ENCODE measurements around the gene KIAA1614.

Gene KIAA1614

GRCh38 chr1:180931529-180931928, 18.8 kb downstream of the KIAA1614 start:
- Histone ChIP-seq H3K27me3 (ENCODE audit: control insufficient read depth in 5 of 5, insufficient read depth in 4 of 5, low read length in 5 of 5) (no peaks in the 10 kb centered on the region), H3K9ac (ENCODE audit: low read length in 5 of 5) (no peak overlapping the region), H3K9me3 (ENCODE audit: control insufficient read depth in 5 of 5, low read length in 5 of 5) (no peaks in the 10 kb centered on the region), H3K27ac (ENCODE audit: low read depth, low read length) (peak overlapping the region; percentile 23), H3K4me3 (ENCODE audit: low read depth in 1 of 5, low read length in 5 of 5) (no peak overlapping the region), H3K36me3 (ENCODE audit: control insufficient read depth in 5 of 5, insufficient read depth in 5 of 5, low read length in 5 of 5) (peaks cover 0 to 38% (median 25%) of the 10 kb centered on the region in 5 donors), H3K4me1 (ENCODE audit: control insufficient read depth in 5 of 5, insufficient read depth in 5 of 5, low read length in 5 of 5) (peaks cover 5 to 33% (median 30%) of the 10 kb centered on the region in 5 donors)

- H3K27ac ChIP-seq (ENCODE audit: low read depth, low read length), result peak overlapping the region; percentile 23
- H3K4me3 ChIP-seq (ENCODE audit: low read depth in 1 of 5, low read length in 5 of 5), result no peak overlapping the region
- peaks cover 0 to 47% (median 33%) of the 10 kb centered on the region in 5 donors for H3K36me3 ChIP-seq (ENCODE audit: control insufficient read depth in 5 of 5, insufficient read depth in 5 of 5, low read length in 5 of 5)
- peak overlapping the region in 1 of 5 donors; percentile 38 for H3K9ac ChIP-seq (ENCODE audit: low read length in 5 of 5)
- H3K4me1 ChIP-seq (ENCODE audit: control insufficient read depth in 5 of 5, insufficient read depth in 5 of 5, low read length in 5 of 5), result peaks cover 2 to 26% (median 23%) of the 10 kb centered on the region in 5 donors
- no peaks in the 10 kb centered on the region for H3K27me3 ChIP-seq (ENCODE audit: control insufficient read depth in 5 of 5, insufficient read depth in 4 of 5, low read length in 5 of 5)
- H3K9me3 ChIP-seq (ENCODE audit: control insufficient read depth in 5 of 5, low read length in 5 of 5), result no peaks in the 10 kb centered on the region
Measured at GRCh38 chr1:180932378-180932777, 19.7 kb downstream of the KIAA1614 start.

- no peaks in the 10 kb centered on the region for H3K9me3 ChIP-seq (ENCODE audit: control insufficient read depth in 5 of 5, low read length in 5 of 5)
- H3K27ac ChIP-seq (ENCODE audit: low read depth, low read length), result no peak overlapping the region
- peaks cover 0 to 49% (median 34%) of the 10 kb centered on the region in 5 donors for H3K36me3 ChIP-seq (ENCODE audit: control insufficient read depth in 5 of 5, insufficient read depth in 5 of 5, low read length in 5 of 5)
- H3K9ac ChIP-seq (ENCODE audit: low read length in 5 of 5), result peak overlapping the region in 1 of 5 donors; percentile 11
- H3K4me3 ChIP-seq (ENCODE audit: low read depth in 1 of 5, low read length in 5 of 5), result no peak overlapping the region
- peaks cover 2 to 26% (median 23%) of the 10 kb centered on the region in 5 donors for H3K4me1 ChIP-seq (ENCODE audit: control insufficient read depth in 5 of 5, insufficient read depth in 5 of 5, low read length in 5 of 5)
- H3K27me3 ChIP-seq (ENCODE audit: control insufficient read depth in 5 of 5, insufficient read depth in 4 of 5, low read length in 5 of 5), result no peaks in the 10 kb centered on the region
Measured at GRCh38 chr1:180933141-180933540, 20.4 kb downstream of the KIAA1614 start.

GRCh38 chr1:180934563-180934962, 21.9 kb downstream of the KIAA1614 start:
- Histone ChIP-seq H3K9me3 (ENCODE audit: control insufficient read depth in 5 of 5, low read length in 5 of 5) (no peaks in the 10 kb centered on the region), H3K4me1 (ENCODE audit: control insufficient read depth in 5 of 5, insufficient read depth in 5 of 5, low read length in 5 of 5) (peaks cover 2 to 26% (median 23%) of the 10 kb centered on the region in 5 donors), H3K9ac (ENCODE audit: low read length in 5 of 5) (no peak overlapping the region), H3K4me3 (ENCODE audit: low read depth in 1 of 5, low read length in 5 of 5) (no peak overlapping the region), H3K36me3 (ENCODE audit: control insufficient read depth in 5 of 5, insufficient read depth in 5 of 5, low read length in 5 of 5) (peaks cover 0 to 45% (median 28%) of the 10 kb centered on the region in 5 donors), H3K27me3 (ENCODE audit: control insufficient read depth in 5 of 5, insufficient read depth in 4 of 5, low read length in 5 of 5) (no peaks in the 10 kb centered on the region), H3K27ac (ENCODE audit: low read depth, low read length) (no peak overlapping the region)

- no peaks in the 10 kb centered on the region for H3K27me3 ChIP-seq (ENCODE audit: control insufficient read depth in 5 of 5, insufficient read depth in 4 of 5, low read length in 5 of 5)
- H3K27ac ChIP-seq (ENCODE audit: low read depth, low read length), result no peak overlapping the region
- no peak overlapping the region for H3K4me3 ChIP-seq (ENCODE audit: low read depth in 1 of 5, low read length in 5 of 5)
- H3K36me3 ChIP-seq (ENCODE audit: control insufficient read depth in 5 of 5, insufficient read depth in 5 of 5, low read length in 5 of 5), result peaks cover 0 to 41% (median 23%) of the 10 kb centered on the region in 5 donors
- no peaks in the 10 kb centered on the region for H3K9me3 ChIP-seq (ENCODE audit: control insufficient read depth in 5 of 5, low read length in 5 of 5)
- H3K4me1 ChIP-seq (ENCODE audit: control insufficient read depth in 5 of 5, insufficient read depth in 5 of 5, low read length in 5 of 5), result peaks cover 2 to 26% (median 23%) of the 10 kb centered on the region in 5 donors
- H3K9ac ChIP-seq (ENCODE audit: low read length in 5 of 5), result no peak overlapping the region
Measured at GRCh38 chr1:180935326-180936109, 22.8 kb downstream of the KIAA1614 start.

- Histone ChIP-seq H3K4me3 (ENCODE audit: low read depth in 1 of 5, low read length in 5 of 5) (no peak overlapping the region), H3K9ac (ENCODE audit: low read length in 5 of 5) (no peak overlapping the region), H3K36me3 (ENCODE audit: control insufficient read depth in 5 of 5, insufficient read depth in 5 of 5, low read length in 5 of 5) (peaks cover 0 to 42% (median 25%) of the 10 kb centered on the region in 5 donors), H3K27ac (ENCODE audit: low read depth, low read length) (no peak overlapping the region), H3K27me3 (ENCODE audit: control insufficient read depth in 5 of 5, insufficient read depth in 4 of 5, low read length in 5 of 5) (no peaks in the 10 kb centered on the region), H3K4me1 (ENCODE audit: control insufficient read depth in 5 of 5, insufficient read depth in 5 of 5, low read length in 5 of 5) (peaks cover 2 to 19% (median 17%) of the 10 kb centered on the region in 5 donors), H3K9me3 (ENCODE audit: control insufficient read depth in 5 of 5, low read length in 5 of 5) (no peaks in the 10 kb centered on the region)
Measured at GRCh38 chr1:180936110-180937011, 23.7 kb downstream of the KIAA1614 start.

- Histone ChIP-seq H3K27me3 (ENCODE audit: control insufficient read depth in 5 of 5, insufficient read depth in 4 of 5, low read length in 5 of 5) (no peaks in the 10 kb centered on the region), H3K9ac (ENCODE audit: low read length in 5 of 5) (no peak overlapping the region), H3K36me3 (ENCODE audit: control insufficient read depth in 5 of 5, insufficient read depth in 5 of 5, low read length in 5 of 5) (peaks cover 0 to 47% (median 29%) of the 10 kb centered on the region in 5 donors), H3K9me3 (ENCODE audit: control insufficient read depth in 5 of 5, low read length in 5 of 5) (no peaks in the 10 kb centered on the region), H3K4me1 (ENCODE audit: control insufficient read depth in 5 of 5, insufficient read depth in 5 of 5, low read length in 5 of 5) (peaks cover 0 to 13% (median 11%) of the 10 kb centered on the region in 5 donors), H3K27ac (ENCODE audit: low read depth, low read length) (no peak overlapping the region), H3K4me3 (ENCODE audit: low read depth in 1 of 5, low read length in 5 of 5) (no peak overlapping the region)
Measured at GRCh38 chr1:180937012-180937372, 24.3 kb downstream of the KIAA1614 start.

- H3K36me3 ChIP-seq (ENCODE audit: control insufficient read depth in 5 of 5, insufficient read depth in 5 of 5, low read length in 5 of 5), result peaks cover 0 to 52% (median 34%) of the 10 kb centered on the region in 5 donors
Measured at GRCh38 chr1:180937624-180938225, 25.0 kb downstream of the KIAA1614 start.

GRCh38 chr1:180939073-180939710, 26.5 kb downstream of the KIAA1614 start:
- Histone ChIP-seq H3K4me3 (ENCODE audit: low read depth in 1 of 5, low read length in 5 of 5) (no peak overlapping the region), H3K9me3 (ENCODE audit: control insufficient read depth in 5 of 5, low read length in 5 of 5) (no peaks in the 10 kb centered on the region), H3K36me3 (ENCODE audit: control insufficient read depth in 5 of 5, insufficient read depth in 5 of 5, low read length in 5 of 5) (peaks cover 0 to 53% (median 33%) of the 10 kb centered on the region in 5 donors), H3K27ac (ENCODE audit: low read depth, low read length) (no peak overlapping the region), H3K9ac (ENCODE audit: low read length in 5 of 5) (no peak overlapping the region), H3K27me3 (ENCODE audit: control insufficient read depth in 5 of 5, insufficient read depth in 4 of 5, low read length in 5 of 5) (no peaks in the 10 kb centered on the region), H3K4me1 (ENCODE audit: control insufficient read depth in 5 of 5, insufficient read depth in 5 of 5, low read length in 5 of 5) (no peaks in the 10 kb centered on the region)

More at GRCh38 chr1:180937624-180938225, 25.0 kb downstream of the KIAA1614 start:
- Histone ChIP-seq H3K4me1 (ENCODE audit: control insufficient read depth in 5 of 5, insufficient read depth in 5 of 5, low read length in 5 of 5) (peaks cover 0 to 7% (median 4%) of the 10 kb centered on the region in 5 donors), H3K27ac (ENCODE audit: low read depth, low read length) (no peak overlapping the region), H3K27me3 (ENCODE audit: control insufficient read depth in 5 of 5, insufficient read depth in 4 of 5, low read length in 5 of 5) (no peaks in the 10 kb centered on the region), H3K9ac (ENCODE audit: low read length in 5 of 5) (no peak overlapping the region), H3K9me3 (ENCODE audit: control insufficient read depth in 5 of 5, low read length in 5 of 5) (no peaks in the 10 kb centered on the region), H3K4me3 (ENCODE audit: low read depth in 1 of 5, low read length in 5 of 5) (no peak overlapping the region)
